T-helper 17 cell (primary cell): ENCODE measurements around the gene CCN5. TPM values are rescaled to one million over a fixed set of nuclear protein-coding genes. Genes with fewer than 3 reads are reported as not detected.

ENCODE experiments used
- ATAC-seq: fragments of 150-1000 bp; cut with Tn5 transposase; 2 replicates; pipeline ENCODE4 v1.10.0; 2021; ENCODE audit warnings: mild to moderate bottlenecking, moderate library complexity
- DNase-seq, 3 donors: peaks; one replicate each; pipeline versions ENCODE4 v3.0.0 to v3.0.0-alpha.2; 2020 to 2021
- H3K9me3 ChIP-seq: one replicate; pipeline ENCODE4 v1.7.0; 2013; ENCODE audit warnings: low read length, mild to moderate bottlenecking; ENCODE audit not compliant: control insufficient read depth, poor library complexity, severe bottlenecking
- H3K27ac Mint-ChIP-seq: one replicate; pipeline ENCODE4 v1.8.0; 2022; ENCODE audit warnings: mild to moderate bottlenecking, moderate library complexity, mixed read lengths
- H3K27me3 Mint-ChIP-seq: one replicate; pipeline ENCODE4 v1.8.0; 2022; ENCODE audit warnings: mixed read lengths
- H3K36me3 Mint-ChIP-seq: one replicate; pipeline ENCODE4 v1.8.0; 2022; ENCODE audit warnings: low read depth, mixed read lengths
- H3K4me1 Mint-ChIP-seq: one replicate; pipeline ENCODE4 v1.8.0; 2022; ENCODE audit warnings: mild to moderate bottlenecking, mixed read lengths
- H3K4me3 Mint-ChIP-seq: one replicate; pipeline ENCODE4 v1.8.0; 2022; ENCODE audit warnings: mild to moderate bottlenecking, moderate library complexity, mixed read lengths
- total RNA-seq, 4 donors: library from RNA in 2 of 4; stranded (reverse) in 2 of 4; gene quantifications; one replicate each; pipeline ENCODE4 v1.2.3 and lab custom pipeline; 2022 to 2026

The CCN5 gene
- total RNA-seq, 2 donors from 2014 or later = not detected

- Mint-ChIP-seq H3K36me3 (peaks cover 2% of the 10 kb centered on the region), H3K27ac (no peak overlapping the region), H3K4me3 (no peak overlapping the region), H3K4me1 (peaks cover 3% of the 10 kb centered on the region), H3K27me3 (peaks cover 5% of the 10 kb centered on the region)
- ATAC-seq (no peak), DNase-seq (no peak)
- no peaks in the 10 kb centered on the region for H3K9me3 ChIP-seq
Observed at GRCh38 chr20:44725837-44726236, 10.7 kb downstream of the CCN5 start.

- ATAC-seq = no peak
- peaks cover 3% of the 10 kb centered on the region for H3K4me1 Mint-ChIP-seq
- H3K9me3 ChIP-seq = no peaks in the 10 kb centered on the region
- DNase-seq = no peak
- H3K36me3 Mint-ChIP-seq = peaks cover 2% of the 10 kb centered on the region
- no peak overlapping the region for H3K27ac Mint-ChIP-seq
- H3K27me3 Mint-ChIP-seq = peaks cover 5% of the 10 kb centered on the region
- no peak overlapping the region for H3K4me3 Mint-ChIP-seq
Observed at GRCh38 chr20:44727039-44727438, 11.9 kb downstream of the CCN5 start.

- peaks cover 5% of the 10 kb centered on the region for H3K27me3 Mint-ChIP-seq
- DNase-seq (no peak), ATAC-seq (no peak)
- H3K4me3 Mint-ChIP-seq = no peak overlapping the region
- no peak overlapping the region for H3K27ac Mint-ChIP-seq
- peaks cover 2% of the 10 kb centered on the region for H3K36me3 Mint-ChIP-seq
- H3K4me1 Mint-ChIP-seq = peaks cover 3% of the 10 kb centered on the region
- no peaks in the 10 kb centered on the region for H3K9me3 ChIP-seq
Observed at GRCh38 chr20:44727651-44728050, 12.5 kb downstream of the CCN5 start.

GRCh38 chr20:44728801-44729443, 13.8 kb downstream of the CCN5 start:
- H3K36me3 Mint-ChIP-seq = peaks cover 2% of the 10 kb centered on the region
- H3K27me3 Mint-ChIP-seq = peaks cover 5% of the 10 kb centered on the region
- H3K27ac Mint-ChIP-seq = no peak overlapping the region
- no peak for DNase-seq
- H3K4me3 Mint-ChIP-seq = no peak overlapping the region
- no peaks in the 10 kb centered on the region for H3K9me3 ChIP-seq
- peaks cover 7% of the 10 kb centered on the region for H3K4me1 Mint-ChIP-seq
- ATAC-seq = no peak

GRCh38 chr20:44730441-44730840, 15.3 kb downstream of the CCN5 start:
- no peaks in the 10 kb centered on the region for H3K9me3 ChIP-seq
- no peak overlapping the region for H3K27ac Mint-ChIP-seq
- H3K4me1 Mint-ChIP-seq = peaks cover 13% of the 10 kb centered on the region
- DNase-seq (no peak), ATAC-seq (no peak)
- peaks cover 5% of the 10 kb centered on the region for H3K27me3 Mint-ChIP-seq
- H3K36me3 Mint-ChIP-seq = peaks cover 5% of the 10 kb centered on the region
- no peak overlapping the region for H3K4me3 Mint-ChIP-seq

- H3K9me3 ChIP-seq = no peaks in the 10 kb centered on the region
- no peak overlapping the region for H3K27ac Mint-ChIP-seq
- DNase-seq (no peak), ATAC-seq (no peak)
- H3K4me1 Mint-ChIP-seq = peaks cover 16% of the 10 kb centered on the region
- H3K4me3 Mint-ChIP-seq = no peak overlapping the region
- H3K36me3 Mint-ChIP-seq = peaks cover 5% of the 10 kb centered on the region
- H3K27me3 Mint-ChIP-seq = peaks cover 5% of the 10 kb centered on the region
Observed at GRCh38 chr20:44731657-44732056, 16.5 kb downstream of the CCN5 start.

GRCh38 chr20:44732327-44732726, 17.2 kb downstream of the CCN5 start:
- H3K36me3 Mint-ChIP-seq = peaks cover 5% of the 10 kb centered on the region
- H3K4me3 Mint-ChIP-seq = no peak overlapping the region
- peak overlapping the region; percentile 65 for H3K27ac Mint-ChIP-seq
- H3K4me1 Mint-ChIP-seq = peaks cover 17% of the 10 kb centered on the region
- DNase-seq = no peak
- no peaks in the 10 kb centered on the region for H3K9me3 ChIP-seq
- ATAC-seq = no peak
- H3K27me3 Mint-ChIP-seq = peaks cover 5% of the 10 kb centered on the region

- DNase-seq (peak in 2 of 3 donors; percentile 31 to 50), ATAC-seq (peak; percentile 75)
- Mint-ChIP-seq H3K27me3 (peaks cover 5% of the 10 kb centered on the region), H3K4me1 (peaks cover 18% of the 10 kb centered on the region), H3K27ac (no peak overlapping the region), H3K4me3 (no peak overlapping the region), H3K36me3 (peaks cover 5% of the 10 kb centered on the region)
- H3K9me3 ChIP-seq = no peaks in the 10 kb centered on the region
Observed at GRCh38 chr20:44733341-44734069, 18.3 kb downstream of the CCN5 start.

- H3K9me3 ChIP-seq = no peaks in the 10 kb centered on the region
- ATAC-seq (no peak), DNase-seq (no peak)
- Mint-ChIP-seq H3K36me3 (peaks cover 3% of the 10 kb centered on the region), H3K27ac (no peak overlapping the region), H3K27me3 (no peaks in the 10 kb centered on the region), H3K4me1 (peaks cover 20% of the 10 kb centered on the region), H3K4me3 (no peak overlapping the region)
Observed at GRCh38 chr20:44734938-44735337, 19.8 kb downstream of the CCN5 start.

- Mint-ChIP-seq H3K4me3 (no peak overlapping the region), H3K4me1 (peaks cover 20% of the 10 kb centered on the region), H3K27me3 (no peaks in the 10 kb centered on the region), H3K36me3 (peaks cover 3% of the 10 kb centered on the region), H3K27ac (no peak overlapping the region)
- H3K9me3 ChIP-seq = no peaks in the 10 kb centered on the region
- no peak for DNase-seq
- ATAC-seq = no peak
Observed at GRCh38 chr20:44735816-44736169, 20.6 kb downstream of the CCN5 start.

GRCh38 chr20:44736170-44737021, 21.2 kb downstream of the CCN5 start:
- peak; percentile 82 for ATAC-seq
- H3K27ac Mint-ChIP-seq = no peak overlapping the region
- H3K27me3 Mint-ChIP-seq = no peaks in the 10 kb centered on the region

GRCh38 chr20:44737116-44737515, 21.9 kb downstream of the CCN5 start:
- DNase-seq (no peak), ATAC-seq (no peak)
- Mint-ChIP-seq H3K27ac (no peak overlapping the region), H3K27me3 (peaks cover 2% of the 10 kb centered on the region), H3K4me1 (peaks cover 20% of the 10 kb centered on the region), H3K4me3 (no peak overlapping the region), H3K36me3 (peaks cover 3% of the 10 kb centered on the region)
- no peaks in the 10 kb centered on the region for H3K9me3 ChIP-seq

More at GRCh38 chr20:44736170-44737021, 21.2 kb downstream of the CCN5 start:
- Mint-ChIP-seq H3K4me1 (peaks cover 20% of the 10 kb centered on the region), H3K36me3 (peaks cover 3% of the 10 kb centered on the region), H3K4me3 (peak overlapping the region; percentile 10)
- DNase-seq = no peak
- no peaks in the 10 kb centered on the region for H3K9me3 ChIP-seq

GRCh38 chr20:44738813-44739477, 23.8 kb downstream of the CCN5 start:
- DNase-seq = no peak
- H3K4me1 Mint-ChIP-seq = peaks cover 20% of the 10 kb centered on the region
- H3K27me3 Mint-ChIP-seq = peaks cover 4% of the 10 kb centered on the region
- ATAC-seq = peak; percentile 71
- H3K4me3 Mint-ChIP-seq = peak overlapping the region; percentile 43
- no peak overlapping the region for H3K27ac Mint-ChIP-seq
- peaks cover 3% of the 10 kb centered on the region for H3K36me3 Mint-ChIP-seq
- H3K9me3 ChIP-seq = no peaks in the 10 kb centered on the region
